WI38 (cell line): Measurements from ENCODE around the gene ACTR3.

Experiments used
- H3K4me3 ChIP-seq: 2 replicates; pipeline ENCODE4 v1.5.1; 2011; ENCODE audit warnings: low read depth, mild to moderate bottlenecking, control low read depth, low read length
- CTCF ChIP-seq: IDR thresholded peaks from 2 replicates; pipeline ENCODE4 v1.5.1; 2012; ENCODE audit warnings: low read depth, mild to moderate bottlenecking, control low read depth, low read length

Gene ACTR3

GRCh38 chr2:113895819-113896563, 6.1 kb downstream of the ACTR3 start:
- no peak overlapping the region for H3K4me3 ChIP-seq
- no peak for TF ChIP-seq CTCF

DNA sequence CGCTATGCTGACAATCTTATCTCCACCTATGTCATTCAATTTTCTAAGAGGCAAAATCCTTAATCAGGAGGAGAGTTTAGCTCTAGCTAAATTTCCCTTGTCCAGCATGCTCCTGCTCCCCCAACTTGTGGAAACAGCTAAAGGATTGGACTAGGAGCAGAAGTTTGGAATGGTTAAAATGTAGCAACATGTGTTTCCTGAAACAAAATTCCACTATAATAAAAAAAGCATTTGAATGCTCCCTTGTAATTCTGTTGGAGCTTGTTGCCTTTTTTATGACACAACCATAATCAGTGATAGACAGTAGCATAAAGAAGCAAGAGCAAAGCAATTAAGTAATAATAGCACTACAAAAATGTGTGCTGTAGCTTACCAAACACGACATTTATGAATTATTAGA, 6.9 kb downstream of the ACTR3 start:
- no peak for TF ChIP-seq CTCF
- no peak overlapping the region for H3K4me3 ChIP-seq

- no peak overlapping the region for H3K4me3 ChIP-seq
- TF ChIP-seq CTCF = no peak
These were observed 8.2 kb downstream of the ACTR3 start for GRCh38 chr2:113898081-113898480.

DNA sequence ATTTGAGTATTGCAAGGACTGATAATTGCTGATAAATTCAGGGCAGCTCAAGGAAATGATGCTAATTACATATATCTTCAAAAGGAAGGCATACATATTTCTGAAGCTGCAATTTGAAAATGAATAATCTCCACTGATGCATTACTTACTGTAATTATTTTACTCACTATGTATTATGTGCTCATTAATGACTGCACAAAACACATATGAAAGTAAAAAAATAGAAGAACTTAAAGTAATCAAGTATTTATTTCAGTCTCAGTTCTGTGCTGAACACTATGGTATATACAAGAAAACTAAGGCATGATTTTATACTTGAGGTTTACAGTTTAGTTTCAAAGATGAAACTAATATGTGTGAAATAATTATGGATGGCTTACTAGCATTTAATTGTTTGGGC, 9.3 kb downstream of the ACTR3 start:
- TF ChIP-seq CTCF = no peak
- no peak overlapping the region for H3K4me3 ChIP-seq

- no peak for TF ChIP-seq CTCF
- no peak overlapping the region for H3K4me3 ChIP-seq
These were observed 12.1 kb downstream of the ACTR3 start for GRCh38 chr2:113901943-113902342.

GRCh38 chr2:113905886-113906285, 16.0 kb downstream of the ACTR3 start:
- H3K4me3 ChIP-seq = no peak overlapping the region

DNA sequence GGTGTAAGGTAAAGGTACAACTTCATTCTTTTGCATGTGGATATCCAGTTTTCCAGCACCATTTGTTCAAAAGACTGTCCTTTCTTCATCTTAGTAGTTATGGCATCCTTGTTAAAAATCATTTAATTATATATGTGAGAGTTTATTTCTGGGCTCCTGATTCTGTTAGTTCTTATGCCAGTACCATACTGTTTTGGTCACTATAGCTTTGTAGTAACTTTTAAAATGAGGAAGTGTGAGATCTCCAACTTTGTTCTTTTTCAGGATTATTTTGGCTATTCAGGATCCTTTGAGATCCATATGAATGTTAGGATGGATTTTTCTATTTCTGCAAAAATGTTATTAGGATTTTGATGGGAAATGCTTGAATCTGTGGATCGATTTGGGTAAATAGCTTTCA, 16.8 kb downstream of the ACTR3 start:
- H3K4me3 ChIP-seq = no peak overlapping the region
- no peak for TF ChIP-seq CTCF

More at GRCh38 chr2:113905886-113906285, 16.0 kb downstream of the ACTR3 start:
- TF ChIP-seq CTCF = no peak
